ENCODE data around the gene TM9SF1.
A peak's percentile ranks its signal among the peaks of the same experiment; 100 is the strongest.

The TM9SF1 gene

DNA sequence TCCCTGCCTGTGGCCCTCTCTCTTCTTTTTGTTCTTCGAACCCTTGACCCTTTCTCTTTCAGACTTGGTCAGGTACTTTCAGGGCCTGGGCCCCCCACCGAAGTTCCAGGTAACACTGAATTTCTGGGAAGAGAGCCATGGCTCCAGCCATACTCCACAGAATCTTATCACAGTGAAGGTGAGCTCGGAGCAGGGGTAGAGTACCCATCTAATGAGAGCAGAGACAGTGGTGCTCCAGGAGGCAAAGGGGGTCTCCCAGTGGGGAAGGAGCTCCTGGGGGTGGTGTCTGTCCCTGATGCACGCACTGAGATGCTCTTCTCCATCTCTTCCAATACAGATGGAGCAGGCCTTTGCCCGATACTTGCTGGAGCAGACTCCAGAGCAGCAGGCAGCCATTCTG lies 29.5 kb downstream of the TM9SF1 start:
- Histone ChIP-seq H3K4me1 (ENCODE audit: low read length) (no peaks in the 10 kb centered on the region), H2AFZ (ENCODE audit: low read length) (no peak overlapping the region), H3K9me2 (replicated peaks; ENCODE audit: insufficient read depth, low read length) (no peaks in the 10 kb centered on the region), H3K4me3 (ENCODE audit: low read length) (no peak overlapping the region), H3K27ac (ENCODE audit: low read length) (no peak overlapping the region), H3K27me3 (replicated peaks; ENCODE audit: insufficient read depth, low read length) (no peaks in the 10 kb centered on the region), H3K9ac (ENCODE audit: low read length) (no peak overlapping the region), H3K79me2 (ENCODE audit: low read length) (peaks cover 12% of the 10 kb centered on the region), H3K36me3 (replicated peaks; ENCODE audit: insufficient read depth, low read length) (no peaks in the 10 kb centered on the region), H3K9me3 (replicated peaks; ENCODE audit: insufficient read depth, low read length) (no peaks in the 10 kb centered on the region), H3F3A (ENCODE audit: insufficient read depth, low read length) (no peaks in the 10 kb centered on the region), H4K20me1 (ENCODE audit: insufficient read depth, low read length) (no peaks in the 10 kb centered on the region), H3K4me2 (ENCODE audit: low read depth, low read length) (no peak overlapping the region)
- TF ChIP-seq EZH2 (optimal IDR thresholded peaks at IDR 0.05; ENCODE audit: low read depth, low read length) = no peak
- TF ChIP-seq, protein P1, sequence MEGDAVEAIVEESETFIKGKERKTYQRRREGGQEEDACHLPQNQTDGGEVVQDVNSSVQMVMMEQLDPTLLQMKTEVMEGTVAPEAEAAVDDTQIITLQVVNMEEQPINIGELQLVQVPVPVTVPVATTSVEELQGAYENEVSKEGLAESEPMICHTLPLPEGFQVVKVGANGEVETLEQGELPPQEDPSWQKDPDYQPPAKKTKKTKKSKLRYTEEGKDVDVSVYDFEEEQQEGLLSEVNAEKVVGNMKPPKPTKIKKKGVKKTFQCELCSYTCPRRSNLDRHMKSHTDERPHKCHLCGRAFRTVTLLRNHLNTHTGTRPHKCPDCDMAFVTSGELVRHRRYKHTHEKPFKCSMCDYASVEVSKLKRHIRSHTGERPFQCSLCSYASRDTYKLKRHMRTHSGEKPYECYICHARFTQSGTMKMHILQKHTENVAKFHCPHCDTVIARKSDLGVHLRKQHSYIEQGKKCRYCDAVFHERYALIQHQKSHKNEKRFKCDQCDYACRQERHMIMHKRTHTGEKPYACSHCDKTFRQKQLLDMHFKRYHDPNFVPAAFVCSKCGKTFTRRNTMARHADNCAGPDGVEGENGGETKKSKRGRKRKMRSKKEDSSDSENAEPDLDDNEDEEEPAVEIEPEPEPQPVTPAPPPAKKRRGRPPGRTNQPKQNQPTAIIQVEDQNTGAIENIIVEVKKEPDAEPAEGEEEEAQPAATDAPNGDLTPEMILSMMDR (IDR thresholded peaks at IDR 0.05; ENCODE audit: low read length) = no peak
- TF ChIP-seq EZH2phosphoT487 (IDR thresholded peaks at IDR 0.05; ENCODE audit: low read length) = no peak
- DNase-seq = no peak

DNA sequence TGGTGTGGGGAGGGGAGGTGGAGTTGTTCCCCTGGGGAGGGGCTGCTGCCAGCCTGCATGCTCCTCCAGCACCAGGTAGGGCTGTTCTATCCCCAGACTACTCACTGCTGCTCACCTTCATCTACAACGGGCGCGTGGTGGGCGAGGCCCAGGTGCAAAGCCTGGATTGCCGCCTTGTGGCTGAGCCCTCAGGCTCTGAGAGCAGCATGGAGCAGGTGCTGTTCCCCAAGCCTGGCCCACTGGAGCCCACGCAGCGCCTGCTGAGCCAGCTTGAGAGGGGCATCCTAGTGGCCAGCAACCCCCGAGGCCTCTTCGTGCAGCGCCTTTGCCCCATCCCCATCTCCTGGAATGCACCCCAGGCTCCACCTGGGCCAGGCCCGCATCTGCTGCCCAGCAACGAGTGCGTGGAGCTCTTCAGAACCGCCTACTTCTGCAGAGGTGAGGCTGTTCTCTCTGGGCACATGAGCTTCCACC lies 30.7 kb downstream of the TM9SF1 start:
- H3K4me2 ChIP-seq (ENCODE audit: low read depth, low read length) = no peak overlapping the region
- H3K27me3 ChIP-seq (replicated peaks; ENCODE audit: insufficient read depth, low read length) = no peaks in the 10 kb centered on the region
- no peaks in the 10 kb centered on the region for H3K9me2 ChIP-seq (replicated peaks; ENCODE audit: insufficient read depth, low read length)
- no peaks in the 10 kb centered on the region for H3K36me3 ChIP-seq (replicated peaks; ENCODE audit: insufficient read depth, low read length)
- H3K79me2 ChIP-seq (ENCODE audit: low read length) = peaks cover 12% of the 10 kb centered on the region
- H2AFZ ChIP-seq (ENCODE audit: low read length) = no peak overlapping the region
- no peaks in the 10 kb centered on the region for H3K4me1 ChIP-seq (ENCODE audit: low read length)
- no peaks in the 10 kb centered on the region for H4K20me1 ChIP-seq (ENCODE audit: insufficient read depth, low read length)
- H3F3A ChIP-seq (ENCODE audit: insufficient read depth, low read length) = no peaks in the 10 kb centered on the region
- DNase-seq = no peak
- no peak overlapping the region for H3K9ac ChIP-seq (ENCODE audit: low read length)
- H3K27ac ChIP-seq (ENCODE audit: low read length) = no peak overlapping the region
- TF ChIP-seq, protein P1 (IDR thresholded peaks at IDR 0.05; ENCODE audit: low read length) = no peak
- TF ChIP-seq EZH2 (optimal IDR thresholded peaks at IDR 0.05; ENCODE audit: low read depth, low read length) (no peak), EZH2phosphoT487 (IDR thresholded peaks at IDR 0.05; ENCODE audit: low read length) (no peak)
- H3K9me3 ChIP-seq (replicated peaks; ENCODE audit: insufficient read depth, low read length) = no peaks in the 10 kb centered on the region
- no peak overlapping the region for H3K4me3 ChIP-seq (ENCODE audit: low read length)

DNA sequence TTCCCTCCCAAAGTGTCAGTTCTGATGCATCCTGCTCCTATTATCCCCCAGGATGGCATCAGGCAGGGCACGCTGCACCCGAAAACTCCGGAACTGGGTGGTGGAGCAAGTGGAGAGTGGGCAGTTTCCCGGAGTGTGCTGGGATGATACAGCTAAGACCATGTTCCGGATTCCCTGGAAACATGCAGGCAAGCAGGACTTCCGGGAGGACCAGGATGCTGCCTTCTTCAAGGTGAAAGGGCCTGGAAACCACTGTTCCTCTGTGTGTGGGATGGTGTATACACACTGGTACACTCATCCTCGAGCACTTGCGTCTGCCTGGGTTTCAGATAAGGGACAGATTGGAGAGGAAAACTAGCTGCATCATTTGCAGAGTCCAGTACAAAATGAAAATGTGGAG lies 33.1 kb downstream of the TM9SF1 start:
- Histone ChIP-seq H3K9ac (ENCODE audit: low read length) (peak overlapping the region; percentile 76; the same call in 1 of the 2 replicates), H3K36me3 (replicated peaks; ENCODE audit: insufficient read depth, low read length) (no peaks in the 10 kb centered on the region), H3K4me3 (ENCODE audit: low read length) (peak overlapping the region; percentile 73), H3K27ac (ENCODE audit: low read length) (no peak overlapping the region), H4K20me1 (ENCODE audit: insufficient read depth, low read length) (no peaks in the 10 kb centered on the region), H3K9me2 (replicated peaks; ENCODE audit: insufficient read depth, low read length) (no peaks in the 10 kb centered on the region), H2AFZ (ENCODE audit: low read length) (no peak overlapping the region), H3K27me3 (replicated peaks; ENCODE audit: insufficient read depth, low read length) (no peaks in the 10 kb centered on the region), H3F3A (ENCODE audit: insufficient read depth, low read length) (no peaks in the 10 kb centered on the region), H3K79me2 (ENCODE audit: low read length) (peaks cover 12% of the 10 kb centered on the region), H3K4me1 (ENCODE audit: low read length) (no peaks in the 10 kb centered on the region), H3K9me3 (replicated peaks; ENCODE audit: insufficient read depth, low read length) (no peaks in the 10 kb centered on the region), H3K4me2 (ENCODE audit: low read depth, low read length) (peak overlapping the region; percentile 93)
- no peak for DNase-seq
- TF ChIP-seq, protein P1 (IDR thresholded peaks at IDR 0.05; ENCODE audit: low read length) = no peak
- TF ChIP-seq EZH2 (optimal IDR thresholded peaks at IDR 0.05; ENCODE audit: low read depth, low read length) (no peak), EZH2phosphoT487 (IDR thresholded peaks at IDR 0.05; ENCODE audit: low read length) (no peak)
